Mesenchymal stem cell (in vitro differentiated cells and primary cell): ENCODE results near the gene SSBP2.

ENCODE experiments used
- DNase-seq: peaks from one replicate; pipeline ENCODE4 v3.0.0-alpha.2; 2013
- H2AFZ ChIP-seq: one replicate; pipeline ENCODE4 v1.6.1; 2013; ENCODE audit warnings: low read depth, mild to moderate bottlenecking, control low read depth, inconsistent platforms, low read length, moderate library complexity
- H2AK5ac ChIP-seq: 2 replicates; pipeline ENCODE4 v1.6.1; 2013; ENCODE audit warnings: low read length, moderate library complexity, mild to moderate bottlenecking, inconsistent platforms; ENCODE audit not compliant: severe bottlenecking
- H2BK120ac ChIP-seq: one replicate; pipeline ENCODE4 v1.6.1; 2013; ENCODE audit warnings: low read depth, mild to moderate bottlenecking, inconsistent platforms, low read length, moderate library complexity
- H2BK12ac ChIP-seq, 2 experiments: one replicate each; pipeline ENCODE4 v1.6.1; 2013; ENCODE audit warnings: inconsistent platforms in 2 of 2, low read length in 2 of 2, mild to moderate bottlenecking in 2 of 2, moderate library complexity in 2 of 2, control low read depth in 1 of 2
- H2BK15ac ChIP-seq: one replicate; pipeline ENCODE4 v1.6.1; 2013; ENCODE audit warnings: mild to moderate bottlenecking, low read depth, inconsistent platforms; ENCODE audit not compliant: poor library complexity, severe bottlenecking
- H2BK5ac ChIP-seq: 2 replicates; pipeline ENCODE4 v1.6.1; 2013; ENCODE audit warnings: low read depth, mild to moderate bottlenecking, low read length, control low read depth, inconsistent platforms; ENCODE audit not compliant: poor library complexity, severe bottlenecking
- H3K14ac ChIP-seq, 2 experiments: one replicate each; pipeline ENCODE4 v1.6.1; 2013; ENCODE audit warnings: inconsistent platforms in 2 of 2, low read length in 2 of 2, control low read depth in 1 of 2, mild to moderate bottlenecking in 1 of 2, moderate library complexity in 1 of 2
- H3K18ac ChIP-seq, 2 experiments: one replicate each; pipeline ENCODE4 v1.6.1; 2013; ENCODE audit warnings: inconsistent platforms in 2 of 2, low read length in 2 of 2, control low read depth in 1 of 2, low read depth in 1 of 2, mild to moderate bottlenecking in 1 of 2
- H3K23ac ChIP-seq, 2 experiments: one replicate each; pipeline ENCODE4 v1.6.1; 2013; ENCODE audit warnings: inconsistent platforms in 2 of 2, low read length in 2 of 2, mild to moderate bottlenecking in 2 of 2, moderate library complexity in 2 of 2, control low read depth in 1 of 2
- H3K27ac ChIP-seq: 2 replicates; pipeline ENCODE4 v1.5.1; 2013; ENCODE audit warnings: mild to moderate bottlenecking, moderate library complexity, low read length, control low read depth, inconsistent platforms; ENCODE audit not compliant: poor library complexity, severe bottlenecking
- H3K27me3 ChIP-seq, 2 experiments: 2 replicates each; pipeline versions ENCODE4 v1.6.1 to v1.7.0; 2013; ENCODE audit warnings: low read length in 2 of 2, mild to moderate bottlenecking in 2 of 2, moderate library complexity in 2 of 2, control low read depth in 1 of 2, inconsistent platforms in 1 of 2; ENCODE audit not compliant: control insufficient read depth in 1 of 2, insufficient read depth in 1 of 2
- H3K36me3 ChIP-seq, 2 experiments: 2 replicates each; pipeline versions ENCODE4 v1.6.1 to v1.7.0; 2013; ENCODE audit warnings: low read length in 2 of 2, control low read depth in 1 of 2, inconsistent platforms in 1 of 2, low read depth in 1 of 2, mild to moderate bottlenecking in 1 of 2; ENCODE audit not compliant: insufficient read depth in 2 of 2, control insufficient read depth in 1 of 2
- H3K4ac ChIP-seq, 2 experiments: one replicate each; pipeline ENCODE4 v1.6.1; 2013; ENCODE audit warnings: inconsistent platforms in 2 of 2, low read length in 2 of 2, mild to moderate bottlenecking in 2 of 2, moderate library complexity in 2 of 2, control low read depth in 1 of 2, low read depth in 1 of 2
- H3K4me1 ChIP-seq: 2 replicates; pipeline ENCODE4 v1.6.1; 2013; ENCODE audit warnings: low read depth, low read length, control low read depth; ENCODE audit not compliant: control insufficient read depth, insufficient read depth
- H3K4me2 ChIP-seq: 2 replicates; pipeline ENCODE4 v1.6.1; 2013; ENCODE audit warnings: low read length, mild to moderate bottlenecking, inconsistent platforms; ENCODE audit not compliant: poor library complexity, severe bottlenecking
- H3K4me3 ChIP-seq, 2 experiments: 2 replicates each; pipeline versions ENCODE4 v1.5.1 to v1.7.0; 2013; ENCODE audit warnings: low read length in 2 of 2, mild to moderate bottlenecking in 2 of 2, control low read depth in 1 of 2, low read depth in 1 of 2; ENCODE audit not compliant: insufficient read depth in 1 of 2
- H3K79me1 ChIP-seq: replicated peaks from 2 replicates; pipeline ENCODE4 v1.6.1; 2013; ENCODE audit warnings: mild to moderate bottlenecking, control low read depth, low read length, inconsistent platforms; ENCODE audit not compliant: poor library complexity, severe bottlenecking
- H3K9ac ChIP-seq: 2 replicates; pipeline ENCODE4 v1.7.0; 2013; ENCODE audit warnings: mild to moderate bottlenecking, low read length, moderate library complexity
- H3K9me3 ChIP-seq: 2 replicates; pipeline ENCODE4 v1.7.0; 2013; ENCODE audit warnings: mild to moderate bottlenecking, low read length; ENCODE audit not compliant: control insufficient read depth
- H4K8ac ChIP-seq: one replicate; pipeline ENCODE4 v1.6.1; 2013; ENCODE audit warnings: inconsistent platforms, mild to moderate bottlenecking, low read length, moderate library complexity
- H4K91ac ChIP-seq: one replicate; pipeline ENCODE4 v1.6.1; 2013; ENCODE audit warnings: mild to moderate bottlenecking, low read length, inconsistent platforms
- WGBS: methylation state at CpG from one replicate; pipeline ENCODE4 v1.1.7; 2013; ENCODE audit warnings: mixed read lengths; 5-methylcytosine and 5-hydroxymethylcytosine counted together

SSBP2 gene

GRCh38 chr5:81698813-81699212 lies 52.1 kb downstream of the SSBP2 start:
- DNase-seq, result no peak
- Histone ChIP-seq H3K4me1 (no peaks in the 10 kb centered on the region), H2BK5ac (no peak overlapping the region), H4K91ac (no peak overlapping the region), H3K14ac (no peak overlapping the region), H3K4ac (no peak overlapping the region), H4K8ac (no peak overlapping the region), H3K23ac (no peak overlapping the region), H3K27ac (no peak overlapping the region), H3K18ac (no peak overlapping the region), H3K36me3 (peaks cover 0 to 4% of the 10 kb centered on the region in 2 experiments), H3K4me3 (no peak overlapping the region), H3K27me3 (no peaks in the 10 kb centered on the region), H2BK12ac (no peak overlapping the region), H3K4me2 (no peak overlapping the region), H2BK15ac (no peak overlapping the region), H3K9me3 (peaks cover 11% of the 10 kb centered on the region), H2AK5ac (no peak overlapping the region), H3K79me1 (peaks cover 6% of the 10 kb centered on the region), H2BK120ac (no peak overlapping the region), H3K9ac (no peak overlapping the region), H2AFZ (no peak overlapping the region)
- WGBS, result 100% methylated on average over 1 of the region's 2 CpGs

GRCh38 chr5:81696418-81697397 lies 54.2 kb downstream of the SSBP2 start:
- Histone ChIP-seq H3K4ac (no peak overlapping the region), H3K18ac (no peak overlapping the region), H2BK12ac (no peak overlapping the region), H3K36me3 (peaks cover 0 to 4% of the 10 kb centered on the region in 2 experiments), H3K9ac (no peak overlapping the region), H2AK5ac (no peak overlapping the region), H3K9me3 (peaks cover 13% of the 10 kb centered on the region), H4K8ac (peak overlapping the region; percentile 47), H2AFZ (no peak overlapping the region), H2BK5ac (no peak overlapping the region), H2BK120ac (no peak overlapping the region), H3K27ac (no peak overlapping the region), H3K23ac (no peak overlapping the region), H3K4me2 (no peak overlapping the region), H2BK15ac (no peak overlapping the region), H4K91ac (no peak overlapping the region), H3K27me3 (no peaks in the 10 kb centered on the region), H3K4me1 (no peaks in the 10 kb centered on the region), H3K79me1 (peaks cover 7% of the 10 kb centered on the region), H3K4me3 (no peak overlapping the region), H3K14ac (no peak overlapping the region)
- 90% methylated on average over 4 of the region's 9 CpGs for WGBS
- no peak for DNase-seq

GRCh38 chr5:81694726-81695125 lies 56.2 kb downstream of the SSBP2 start:
- no peak overlapping the region for H2BK12ac ChIP-seq
- H2AK5ac ChIP-seq, result no peak overlapping the region
- no peaks in the 10 kb centered on the region for H3K4me1 ChIP-seq
- peaks cover 14% of the 10 kb centered on the region for H3K9me3 ChIP-seq
- no peak overlapping the region for H3K4me3 ChIP-seq
- H3K4me2 ChIP-seq, result no peak overlapping the region
- H3K18ac ChIP-seq, result no peak overlapping the region
- no peak overlapping the region for H3K4ac ChIP-seq
- no peaks in the 10 kb centered on the region for H3K36me3 ChIP-seq
- H3K79me1 ChIP-seq, result peaks cover 4% of the 10 kb centered on the region
- WGBS, result 90% methylated on average over 1 of the region's 2 CpGs
- H4K91ac ChIP-seq, result no peak overlapping the region
- H2BK15ac ChIP-seq, result no peak overlapping the region
- DNase-seq, result no peak
- peak overlapping the region; percentile 49 for H3K27ac ChIP-seq
- no peak overlapping the region for H3K14ac ChIP-seq
- H2BK120ac ChIP-seq, result no peak overlapping the region
- no peak overlapping the region for H4K8ac ChIP-seq
- H3K27me3 ChIP-seq, result no peaks in the 10 kb centered on the region
- H3K23ac ChIP-seq, result no peak overlapping the region
- H2BK5ac ChIP-seq, result no peak overlapping the region
- H2AFZ ChIP-seq, result no peak overlapping the region
- no peak overlapping the region for H3K9ac ChIP-seq

GRCh38 chr5:81688215-81688614 lies 62.7 kb downstream of the SSBP2 start:
- H3K27ac ChIP-seq, result no peak overlapping the region
- H3K4me1 ChIP-seq, result no peaks in the 10 kb centered on the region
- 97% methylated on average over 5 of the region's 5 CpGs for WGBS
- H3K9ac ChIP-seq, result no peak overlapping the region
- peaks cover 0 to 8% of the 10 kb centered on the region in 2 experiments for H3K36me3 ChIP-seq
- H2AFZ ChIP-seq, result no peak overlapping the region
- H2BK120ac ChIP-seq, result no peak overlapping the region
- no peak overlapping the region for H3K18ac ChIP-seq
- no peak overlapping the region for H3K23ac ChIP-seq
- H2BK12ac ChIP-seq, result no peak overlapping the region
- peaks cover 23% of the 10 kb centered on the region for H3K79me1 ChIP-seq
- no peak overlapping the region for H4K8ac ChIP-seq
- H3K4me3 ChIP-seq, result no peak overlapping the region
- H3K14ac ChIP-seq, result no peak overlapping the region
- no peak overlapping the region for H2AK5ac ChIP-seq
- no peaks in the 10 kb centered on the region for H3K27me3 ChIP-seq
- H2BK15ac ChIP-seq, result peak overlapping the region; percentile 23
- no peak for DNase-seq
- H4K91ac ChIP-seq, result no peak overlapping the region
- no peak overlapping the region for H3K4ac ChIP-seq
- H3K4me2 ChIP-seq, result no peak overlapping the region
- no peak overlapping the region for H2BK5ac ChIP-seq
- H3K9me3 ChIP-seq, result peaks cover 14% of the 10 kb centered on the region
